HCT116 (cell line): ENCODE measurements around the gene MTRR. TPM values are rescaled to one million over a fixed set of nuclear protein-coding genes. Genes with fewer than 3 reads are reported as not detected.

ENCODE experiments used
- ATAC-seq: fragments of 200-7000 bp; cut with Tn5 transposase; 2 replicates; pipeline ENCODE4 v1.9.1; 2020; ENCODE audit warnings: mild to moderate bottlenecking, moderate library complexity
- BruUV-seq: library from RNA; stranded (reverse); fragments of 400-500 nt; replicated peaks from 2 replicates; lab custom pipeline; 2021; lab: Mats Ljungman, UMichigan
- CTCF ChIA-PET: fragments of 300-600 bp; sonication (Branson Sonifier 250); formaldehyde crosslinking; loops from one replicate; lab custom pipeline; 2021; ENCODE audit warnings: antibody characterized with exemption; lab: Charles Lee
- POLR2A ChIA-PET: fragments of 300-600, 350-600 bp; sonication (Branson Sonifier 250); formaldehyde crosslinking; loops from one replicate; lab custom pipeline; 2021; ENCODE audit warnings: antibody characterized with exemption; lab: Charles Lee
- RAD21 ChIA-PET, 2 experiments: fragments of 300-600 bp; sonication (Branson Sonifier 250); formaldehyde crosslinking; loops; one replicate each; lab custom pipeline; 2023; ENCODE audit warnings: low total read pairs in 2 of 2; ENCODE audit not compliant: uncharacterized antibody in 2 of 2, unreplicated experiment in 2 of 2, low non-redundant PET in 1 of 2; lab: Charles Lee
- DNase-seq: peaks from one replicate; pipeline ENCODE4 v3.0.0-alpha.2; 2010; ENCODE audit warnings: low read depth, low spot score
- H2AFZ ChIP-seq: fragments of 200-600 bp; shearing (Covaris generic), sonication (generic); 2 replicates; pipeline ENCODE4 v1.6.1; 2017; ENCODE audit warnings: low read depth, mixed run types, mixed read lengths, antibody characterized with exemption, low read length; ENCODE audit not compliant: poor library complexity, severe bottlenecking
- H3K27ac ChIP-seq: 2 replicates; pipeline ENCODE4 v1.5.1; 2012; ENCODE audit warnings: low read depth, low read length
- H3K27me3 ChIP-seq: fragments of 200-600 bp; sonication (generic); 2 replicates; pipeline ENCODE4 v1.6.1; 2016; ENCODE audit warnings: mixed run types, low read length, mixed read lengths; ENCODE audit not compliant: insufficient read depth
- H3K36me3 ChIP-seq, 2 experiments: fragments of 200-500 bp in 1 of 2; fragments of 200-600 bp in 1 of 2; sonication (Bioruptor generic) in 1 of 2; sonication (generic) in 1 of 2; 2 replicates each; pipeline versions ENCODE4 v1.5.1 to v1.6.1; 2014 to 2016; ENCODE audit warnings: low read length in 2 of 2, inconsistent platforms in 1 of 2, mixed read lengths in 1 of 2, mixed run types in 1 of 2; ENCODE audit not compliant: insufficient read depth in 2 of 2, control insufficient read depth in 1 of 2
- H3K4me1 ChIP-seq, 2 experiments: fragments of 200-600 bp in 1 of 2; sonication (generic) in 1 of 2; 2 replicates each; pipeline versions ENCODE4 v1.5.1 to v1.6.1; 2012 to 2017; ENCODE audit warnings: low read length in 2 of 2, inconsistent platforms in 1 of 2, mild to moderate bottlenecking in 1 of 2, mixed read lengths in 1 of 2, mixed run types in 1 of 2, moderate library complexity in 1 of 2; ENCODE audit not compliant: insufficient read depth in 2 of 2, control insufficient read depth in 1 of 2
- H3K4me2 ChIP-seq: fragments of 200-600 bp; sonication (generic); 2 replicates; pipeline ENCODE4 v1.6.1; 2017; ENCODE audit warnings: mixed run types, low read length, mixed read lengths
- H3K4me3 ChIP-seq, 2 experiments: fragments of 200-600 bp in 1 of 2; sonication (generic) in 1 of 2; replicated peaks in 1 of 2; 2 replicates each; pipeline ENCODE4 v1.5.1; 2011 to 2016; ENCODE audit warnings: low read length in 2 of 2, control low read depth in 1 of 2, low read depth in 1 of 2, mild to moderate bottlenecking in 1 of 2, mixed read lengths in 1 of 2, mixed run types in 1 of 2
- H3K79me2 ChIP-seq: fragments of 200-600 bp; sonication (generic); 2 replicates; pipeline ENCODE4 v1.6.1; 2017; ENCODE audit warnings: mild to moderate bottlenecking, mixed run types, low read length, moderate library complexity, mixed read lengths; ENCODE audit not compliant: insufficient read depth
- H3K9ac ChIP-seq: fragments of 200-600 bp; sonication (generic); 2 replicates; pipeline ENCODE4 v1.6.1; 2016; ENCODE audit warnings: low read length, mixed read lengths
- H3K9me2 ChIP-seq: fragments of 200-600 bp; sonication (generic), shearing (Covaris generic); 2 replicates; pipeline ENCODE4 v1.6.1; 2017; ENCODE audit warnings: mixed run types, mild to moderate bottlenecking, moderate library complexity; ENCODE audit not compliant: insufficient read depth
- H3K9me3 ChIP-seq, 2 experiments: fragments of 200-500 bp in 1 of 2; fragments of 200-600 bp in 1 of 2; sonication (Bioruptor generic) in 1 of 2; sonication (generic) in 1 of 2; 2 replicates each; pipeline ENCODE4 v1.6.1; 2014 to 2017; ENCODE audit warnings: low read length in 2 of 2, mixed read lengths in 2 of 2, inconsistent platforms in 1 of 2, low read depth in 1 of 2, mild to moderate bottlenecking in 1 of 2, mixed run types in 1 of 2, moderate library complexity in 1 of 2; ENCODE audit not compliant: control insufficient read depth in 1 of 2, insufficient read depth in 1 of 2
- H4K20me1 ChIP-seq: fragments of 200-600 bp; sonication (generic), shearing (Covaris generic); 2 replicates; pipeline ENCODE4 v1.6.1; 2017; ENCODE audit warnings: mixed run types, mild to moderate bottlenecking, moderate library complexity; ENCODE audit not compliant: insufficient read depth
- CBX3 ChIP-seq: IDR thresholded peaks from 2 replicates; pipeline ENCODE4 v1.6.1; 2012; ENCODE audit warnings: low read depth
- EGR1 ChIP-seq: IDR thresholded peaks from 2 replicates; pipeline ENCODE4 v1.6.1; 2012; ENCODE audit warnings: low read depth
- EZH2 ChIP-seq: fragments of 200-600 bp; sonication (generic); IDR thresholded peaks from 2 replicates; pipeline ENCODE4 v1.6.1; 2017; ENCODE audit warnings: antibody characterized with exemption, mixed run types
- EZH2phosphoT487 ChIP-seq: fragments of 200-600 bp; IDR thresholded peaks from 2 replicates; pipeline ENCODE4 v1.6.1; 2018; ENCODE audit warnings: antibody characterized with exemption, borderline replicate concordance
- POLR2AphosphoS5 ChIP-seq: IDR thresholded peaks from 2 replicates; pipeline ENCODE4 v1.6.1; 2011; ENCODE audit warnings: mild to moderate bottlenecking, low read depth, low read length, moderate library complexity
- YY1 ChIP-seq: IDR thresholded peaks from 2 replicates; pipeline ENCODE4 v1.6.1; 2011; ENCODE audit warnings: low read length, low read depth, moderate library complexity, mild to moderate bottlenecking; ENCODE audit not compliant: insufficient replicate concordance; ENCODE audit errors: extremely low read depth
- intact Hi-C: fragments of 100-400 bp; cut with micrococcal nuclease; formaldehyde crosslinking; loops from 2 replicates; pipeline ENCODE4 v1.10.0; 2022
- total RNA-seq: library from RNA; stranded (reverse); gene quantifications from one replicate; pipeline ENCODE4 v1.2.1, GENCODE V29; 2021; ENCODE audit not compliant: unreplicated experiment
- TF ChIP-seq, protein P1 (sequence below): IDR thresholded peaks from 2 replicates; pipeline ENCODE4 v1.6.1; 2011; ENCODE audit warnings: mild to moderate bottlenecking, low read length, moderate library complexity; ENCODE audit not compliant: insufficient replicate concordance; ENCODE audit errors: extremely low read depth
- TF ChIP-seq, protein P2 (sequence below), 3 experiments: fragments of 200-600 bp in 1 of 3; sonication (generic) in 1 of 3; IDR thresholded peaks in 2 of 3; conservative IDR thresholded peaks in 1 of 3; 2 replicates each; pipeline ENCODE4 v1.5.1; 2012 to 2017; ENCODE audit warnings: low read depth in 2 of 3, low read length in 2 of 3, antibody characterized with exemption in 1 of 3, borderline replicate concordance in 1 of 3, control low read depth in 1 of 3, mild to moderate bottlenecking in 1 of 3, mixed read lengths in 1 of 3, mixed run types in 1 of 3, moderate library complexity in 1 of 3; ENCODE audit not compliant: insufficient read depth in 1 of 3
- TF ChIP-seq, protein P3 (sequence below): IDR thresholded peaks from 2 replicates; pipeline ENCODE4 v1.6.1; 2012; ENCODE audit warnings: low read depth

Gene MTRR
- total RNA-seq, 1 experiment from 2014 or later: 32.5 TPM

DNA sequence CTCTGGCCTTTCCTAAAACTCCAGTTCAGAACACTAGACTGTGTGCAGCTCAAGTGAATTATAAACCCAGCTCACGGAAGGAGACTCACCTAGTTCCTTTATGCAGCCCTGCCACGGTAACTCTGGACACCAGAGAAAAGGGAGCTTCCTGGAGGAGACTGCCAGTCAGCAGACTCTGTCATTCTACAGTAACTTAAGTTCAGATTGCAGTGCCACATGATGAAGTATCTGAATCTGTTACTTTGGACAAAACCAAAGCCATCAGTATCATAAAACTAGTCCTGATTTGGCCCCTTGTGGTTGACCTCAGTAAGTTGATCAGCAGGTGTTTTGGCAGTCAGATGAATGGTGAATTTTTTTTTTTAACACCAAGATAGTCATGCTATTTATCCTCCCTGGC is 2.7 kb downstream of the MTRR start:
- H3K4me1 ChIP-seq: peaks cover 7 to 18% of the 10 kb centered on the region in 2 experiments; a peak in 3 of 4 replicates
- H4K20me1 ChIP-seq: peaks cover 22% of the 10 kb centered on the region; the same call in 1 of the 2 replicates
- no peak overlapping the region for H3K27ac ChIP-seq
- TF ChIP-seq, protein P1, sequence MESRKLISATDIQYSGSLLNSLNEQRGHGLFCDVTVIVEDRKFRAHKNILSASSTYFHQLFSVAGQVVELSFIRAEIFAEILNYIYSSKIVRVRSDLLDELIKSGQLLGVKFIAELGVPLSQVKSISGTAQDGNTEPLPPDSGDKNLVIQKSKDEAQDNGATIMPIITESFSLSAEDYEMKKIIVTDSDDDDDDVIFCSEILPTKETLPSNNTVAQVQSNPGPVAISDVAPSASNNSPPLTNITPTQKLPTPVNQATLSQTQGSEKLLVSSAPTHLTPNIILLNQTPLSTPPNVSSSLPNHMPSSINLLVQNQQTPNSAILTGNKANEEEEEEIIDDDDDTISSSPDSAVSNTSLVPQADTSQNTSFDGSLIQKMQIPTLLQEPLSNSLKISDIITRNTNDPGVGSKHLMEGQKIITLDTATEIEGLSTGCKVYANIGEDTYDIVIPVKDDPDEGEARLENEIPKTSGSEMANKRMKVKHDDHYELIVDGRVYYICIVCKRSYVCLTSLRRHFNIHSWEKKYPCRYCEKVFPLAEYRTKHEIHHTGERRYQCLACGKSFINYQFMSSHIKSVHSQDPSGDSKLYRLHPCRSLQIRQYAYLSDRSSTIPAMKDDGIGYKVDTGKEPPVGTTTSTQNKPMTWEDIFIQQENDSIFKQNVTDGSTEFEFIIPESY: no peak
- no TSS peak for BruUV-seq
- DNase-seq: no peak
- RAD21 ChIA-PET: no interaction called here
- no peaks in the 10 kb centered on the region for H3K27me3 ChIP-seq
- H3K79me2 ChIP-seq: peaks cover 97% of the 10 kb centered on the region
- no peaks in the 10 kb centered on the region for H3K9me2 ChIP-seq
- peaks cover 16 to 45% of the 10 kb centered on the region in 2 experiments for H3K36me3 ChIP-seq
- no peak overlapping the region for H3K4me2 ChIP-seq
- POLR2A ChIA-PET: no interaction called here
- no peaks in the 10 kb centered on the region for H3K9me3 ChIP-seq
- no peak for ATAC-seq
- H2AFZ ChIP-seq: no peak overlapping the region
- CTCF ChIA-PET: interaction anchor here (1.0 kb wide), 1 partner anchor 9 kb away, joined by 3 read pairs; no protein-coding TSS in a partner anchor
- no peak overlapping the region for H3K4me3 ChIP-seq
- intact Hi-C loops: no loop called here
- H3K9ac ChIP-seq: no peak overlapping the region

DNA sequence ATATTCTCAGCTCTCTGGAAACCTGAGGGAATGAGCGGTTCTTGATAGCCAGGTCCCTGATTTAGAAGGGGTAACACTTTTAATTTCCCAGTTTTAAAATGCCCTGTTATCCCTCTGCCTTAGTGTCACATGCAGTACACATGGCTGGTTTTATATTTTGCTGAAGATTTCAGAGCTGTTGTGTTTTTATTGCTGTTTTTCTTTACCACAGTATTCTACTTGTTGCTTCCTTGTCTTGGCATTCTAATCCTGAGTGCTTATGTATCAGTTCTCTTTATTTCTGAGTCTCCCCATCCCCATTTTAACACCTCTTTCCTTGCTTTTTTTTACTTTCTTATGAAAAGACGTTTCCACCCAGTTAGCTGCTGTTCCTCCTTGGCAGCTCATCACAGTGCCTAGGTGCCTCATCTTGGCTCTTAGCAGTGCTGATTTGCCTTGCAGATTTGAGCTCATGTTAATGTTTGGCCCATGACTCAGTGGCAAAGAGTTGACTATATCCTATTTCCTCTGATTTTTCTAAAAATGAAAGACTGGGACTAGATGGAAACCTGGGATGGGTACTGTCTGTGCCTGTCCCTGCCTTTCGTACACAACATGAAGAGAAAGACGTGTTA is 3.7 kb downstream of the MTRR start:
- CTCF ChIA-PET: interaction anchor here (1.0 to 1.5 kb wide), 2 partner anchors 8 to 14 kb away, joined by 3 to 6 read pairs; no protein-coding TSS in a partner anchor
- no peak overlapping the region for H3K4me2 ChIP-seq
- H3K27me3 ChIP-seq: no peaks in the 10 kb centered on the region
- no peak overlapping the region for H2AFZ ChIP-seq
- peaks cover 29% of the 10 kb centered on the region; the same call in 1 of the 2 replicates for H4K20me1 ChIP-seq
- no peak overlapping the region for H3K27ac ChIP-seq
- intact Hi-C loops: no loop called here
- POLR2A ChIA-PET: interaction anchor here (1.4 kb wide), 1 partner anchor 9 kb away, joined by 3 read pairs; no protein-coding TSS in a partner anchor
- H3K9me2 ChIP-seq: no peaks in the 10 kb centered on the region
- DNase-seq (no peak), ATAC-seq (no peak)
- RAD21 ChIA-PET: no interaction called here
- H3K4me1 ChIP-seq: peaks cover 7 to 15% of the 10 kb centered on the region in 2 experiments; a peak in 3 of 4 replicates
- H3K79me2 ChIP-seq: peaks cover 97% of the 10 kb centered on the region
- H3K9ac ChIP-seq: no peak overlapping the region
- no peaks in the 10 kb centered on the region for H3K9me3 ChIP-seq
- peaks cover 16 to 53% of the 10 kb centered on the region in 2 experiments for H3K36me3 ChIP-seq
- BruUV-seq: no TSS peak
- H3K4me3 ChIP-seq: no peak overlapping the region
- TF ChIP-seq POLR2AphosphoS5 (no peak), EZH2 (no peak), YY1 (no peak), EZH2phosphoT487 (no peak), EGR1 (no peak), CBX3 (no peak)
- TF ChIP-seq, protein P2, sequence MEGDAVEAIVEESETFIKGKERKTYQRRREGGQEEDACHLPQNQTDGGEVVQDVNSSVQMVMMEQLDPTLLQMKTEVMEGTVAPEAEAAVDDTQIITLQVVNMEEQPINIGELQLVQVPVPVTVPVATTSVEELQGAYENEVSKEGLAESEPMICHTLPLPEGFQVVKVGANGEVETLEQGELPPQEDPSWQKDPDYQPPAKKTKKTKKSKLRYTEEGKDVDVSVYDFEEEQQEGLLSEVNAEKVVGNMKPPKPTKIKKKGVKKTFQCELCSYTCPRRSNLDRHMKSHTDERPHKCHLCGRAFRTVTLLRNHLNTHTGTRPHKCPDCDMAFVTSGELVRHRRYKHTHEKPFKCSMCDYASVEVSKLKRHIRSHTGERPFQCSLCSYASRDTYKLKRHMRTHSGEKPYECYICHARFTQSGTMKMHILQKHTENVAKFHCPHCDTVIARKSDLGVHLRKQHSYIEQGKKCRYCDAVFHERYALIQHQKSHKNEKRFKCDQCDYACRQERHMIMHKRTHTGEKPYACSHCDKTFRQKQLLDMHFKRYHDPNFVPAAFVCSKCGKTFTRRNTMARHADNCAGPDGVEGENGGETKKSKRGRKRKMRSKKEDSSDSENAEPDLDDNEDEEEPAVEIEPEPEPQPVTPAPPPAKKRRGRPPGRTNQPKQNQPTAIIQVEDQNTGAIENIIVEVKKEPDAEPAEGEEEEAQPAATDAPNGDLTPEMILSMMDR (IDR thresholded peaks at IDR 0.05 in 2 of 3, conservative IDR thresholded peaks at IDR 0.05 in 1 of 3; ENCODE audit: borderline replicate concordance in 1 of 3, insufficient read depth in 1 of 3, low read depth in 2 of 3, low read length in 2 of 3): no peak
- TF ChIP-seq, protein P3, sequence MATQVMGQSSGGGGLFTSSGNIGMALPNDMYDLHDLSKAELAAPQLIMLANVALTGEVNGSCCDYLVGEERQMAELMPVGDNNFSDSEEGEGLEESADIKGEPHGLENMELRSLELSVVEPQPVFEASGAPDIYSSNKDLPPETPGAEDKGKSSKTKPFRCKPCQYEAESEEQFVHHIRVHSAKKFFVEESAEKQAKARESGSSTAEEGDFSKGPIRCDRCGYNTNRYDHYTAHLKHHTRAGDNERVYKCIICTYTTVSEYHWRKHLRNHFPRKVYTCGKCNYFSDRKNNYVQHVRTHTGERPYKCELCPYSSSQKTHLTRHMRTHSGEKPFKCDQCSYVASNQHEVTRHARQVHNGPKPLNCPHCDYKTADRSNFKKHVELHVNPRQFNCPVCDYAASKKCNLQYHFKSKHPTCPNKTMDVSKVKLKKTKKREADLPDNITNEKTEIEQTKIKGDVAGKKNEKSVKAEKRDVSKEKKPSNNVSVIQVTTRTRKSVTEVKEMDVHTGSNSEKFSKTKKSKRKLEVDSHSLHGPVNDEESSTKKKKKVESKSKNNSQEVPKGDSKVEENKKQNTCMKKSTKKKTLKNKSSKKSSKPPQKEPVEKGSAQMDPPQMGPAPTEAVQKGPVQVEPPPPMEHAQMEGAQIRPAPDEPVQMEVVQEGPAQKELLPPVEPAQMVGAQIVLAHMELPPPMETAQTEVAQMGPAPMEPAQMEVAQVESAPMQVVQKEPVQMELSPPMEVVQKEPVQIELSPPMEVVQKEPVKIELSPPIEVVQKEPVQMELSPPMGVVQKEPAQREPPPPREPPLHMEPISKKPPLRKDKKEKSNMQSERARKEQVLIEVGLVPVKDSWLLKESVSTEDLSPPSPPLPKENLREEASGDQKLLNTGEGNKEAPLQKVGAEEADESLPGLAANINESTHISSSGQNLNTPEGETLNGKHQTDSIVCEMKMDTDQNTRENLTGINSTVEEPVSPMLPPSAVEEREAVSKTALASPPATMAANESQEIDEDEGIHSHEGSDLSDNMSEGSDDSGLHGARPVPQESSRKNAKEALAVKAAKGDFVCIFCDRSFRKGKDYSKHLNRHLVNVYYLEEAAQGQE: no peak
